SK-N-MC (cell line): ENCODE data around the gene DUSP14.

ENCODE experiments used
- DNase-seq: peaks from one replicate; pipeline ENCODE4 v3.0.0-alpha.2; 2011; ENCODE audit warnings: low read depth, low spot score
- H3K27ac ChIP-seq: fragments of 200-600 bp; sonication (generic); 2 replicates; pipeline ENCODE4 v1.5.1; 2016; ENCODE audit warnings: mixed run types
- H3K36me3 ChIP-seq: fragments of 200-600 bp; sonication (generic); 2 replicates; pipeline ENCODE4 v1.6.1; 2017; ENCODE audit warnings: antibody characterized with exemption, low read length, mixed read lengths; ENCODE audit not compliant: insufficient read depth
- H3K4me3 ChIP-seq: fragments of 200-600 bp; sonication (generic); 2 replicates; pipeline ENCODE4 v1.5.1; 2016
- H3K9ac ChIP-seq: fragments of 200-600 bp; sonication (generic); 2 replicates; pipeline ENCODE4 v1.8.0; 2017; ENCODE audit warnings: mixed run types, mixed read lengths; ENCODE audit not compliant: insufficient read length
- H3K9me3 ChIP-seq: fragments of 200-600 bp; sonication (generic); 2 replicates; pipeline ENCODE4 v1.6.1; 2017; ENCODE audit warnings: low read depth, mild to moderate bottlenecking, antibody characterized with exemption, low read length, moderate library complexity, mixed read lengths
- EZH2 ChIP-seq: fragments of 200-600 bp; sonication (generic); IDR thresholded peaks from one replicate; pipeline ENCODE4 v1.6.1; 2017; ENCODE audit warnings: antibody characterized with exemption
- FOXP2 ChIP-seq: optimal IDR thresholded peaks from 2 replicates; pipeline ENCODE3; 2011; ENCODE audit warnings: mild to moderate bottlenecking, moderate library complexity; ENCODE audit not compliant: insufficient read depth; ENCODE audit errors: extremely low read length, control extremely low read depth
- POLR2AphosphoS5 ChIP-seq: IDR thresholded peaks from 2 replicates; pipeline ENCODE4 v1.6.1; 2012; ENCODE audit warnings: mild to moderate bottlenecking, low read depth, low read length, borderline replicate concordance

Gene DUSP14

GRCh38 chr17:37527249-37527851 is 37.7 kb downstream of the DUSP14 start:
- no peak for TF ChIP-seq EZH2
- no peak for TF ChIP-seq FOXP2
- no peak overlapping the region for H3K4me3 ChIP-seq
- H3K9me3 ChIP-seq: no peaks in the 10 kb centered on the region
- peaks cover 32% of the 10 kb centered on the region for H3K36me3 ChIP-seq
- no peak overlapping the region for H3K9ac ChIP-seq
- no peak overlapping the region for H3K27ac ChIP-seq
- no peak for DNase-seq

DNA sequence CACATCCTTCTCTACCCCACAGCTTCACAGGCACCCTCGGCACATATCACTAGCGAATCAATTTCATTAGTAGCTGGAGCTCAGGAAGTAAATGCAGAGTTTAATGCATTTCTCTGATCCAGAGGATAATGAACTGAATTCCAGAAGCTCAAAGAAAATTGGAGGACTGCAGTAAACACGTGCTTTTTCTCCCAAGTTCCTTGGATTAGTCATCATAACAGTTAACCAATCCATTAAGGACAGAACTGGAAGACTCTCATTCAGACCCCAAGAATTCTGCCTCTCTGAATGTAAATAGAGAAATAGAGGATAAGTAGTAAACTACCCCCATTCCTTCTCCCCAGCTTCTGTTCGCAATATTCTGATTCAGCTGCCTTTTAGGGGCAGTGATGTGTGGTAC is 40.7 kb downstream of the DUSP14 start:
- Histone ChIP-seq H3K4me3 (no peak overlapping the region), H3K9me3 (no peaks in the 10 kb centered on the region), H3K27ac (no peak overlapping the region), H3K9ac (no peak overlapping the region), H3K36me3 (peaks cover 27% of the 10 kb centered on the region; the same call in 1 of the 2 replicates)
- DNase-seq: no peak
- TF ChIP-seq POLR2AphosphoS5 (no peak), FOXP2 (no peak), EZH2 (no peak)

DNA sequence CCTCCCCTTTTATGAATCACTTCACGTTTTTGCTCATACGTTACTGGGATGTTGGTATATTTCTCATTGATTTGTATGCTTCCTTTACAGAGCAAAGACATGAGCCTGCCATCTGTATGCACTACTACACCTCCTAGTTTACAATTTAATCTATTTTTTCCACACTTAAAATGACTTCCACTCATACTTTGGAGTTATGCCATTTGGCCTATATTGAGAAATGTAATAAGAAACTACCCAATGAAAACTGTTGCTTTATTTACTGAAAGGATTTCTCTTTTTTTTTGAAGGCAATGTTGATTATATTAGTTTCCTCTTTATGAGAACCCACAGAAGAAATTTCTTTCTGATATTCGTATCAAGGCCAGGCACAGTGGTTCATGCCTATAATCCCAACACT is 43.1 kb downstream of the DUSP14 start:
- no peak overlapping the region for H3K4me3 ChIP-seq
- no peak overlapping the region for H3K9ac ChIP-seq
- DNase-seq: no peak
- TF ChIP-seq POLR2AphosphoS5: no peak
- TF ChIP-seq FOXP2: no peak
- no peak for TF ChIP-seq EZH2
- no peaks in the 10 kb centered on the region for H3K9me3 ChIP-seq
- no peak overlapping the region for H3K27ac ChIP-seq
- H3K36me3 ChIP-seq: peaks cover 41% of the 10 kb centered on the region

DNA sequence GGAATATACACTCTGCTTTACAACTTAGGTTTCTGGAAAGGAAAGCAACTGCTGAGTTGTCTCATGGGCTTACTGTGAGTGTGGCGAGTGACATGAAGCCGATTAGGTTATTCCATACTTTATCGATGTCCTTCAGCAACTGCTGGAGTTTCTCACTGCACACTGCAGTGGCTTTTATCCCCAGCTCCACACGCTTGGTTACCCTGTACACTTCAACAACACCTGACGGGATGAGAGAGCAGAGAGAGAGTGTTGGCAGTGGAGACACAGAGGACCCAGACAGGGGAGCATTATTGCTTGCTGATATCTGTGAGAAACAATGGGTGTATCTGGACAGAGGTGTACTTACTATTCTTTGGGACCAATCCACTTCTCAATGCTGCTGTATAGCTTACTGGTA is 46.2 kb downstream of the DUSP14 start:
- Histone ChIP-seq H3K9ac (no peak overlapping the region), H3K36me3 (peaks cover 52% of the 10 kb centered on the region), H3K9me3 (no peaks in the 10 kb centered on the region), H3K27ac (no peak overlapping the region), H3K4me3 (no peak overlapping the region)
- DNase-seq: no peak
- TF ChIP-seq FOXP2 (no peak), POLR2AphosphoS5 (no peak), EZH2 (no peak)

- Histone ChIP-seq H3K27ac (no peak overlapping the region), H3K9me3 (no peaks in the 10 kb centered on the region), H3K4me3 (no peak overlapping the region), H3K36me3 (peaks cover 75% of the 10 kb centered on the region), H3K9ac (no peak overlapping the region)
- no peak for DNase-seq
- TF ChIP-seq EZH2: no peak
- TF ChIP-seq FOXP2: no peak
- TF ChIP-seq POLR2AphosphoS5: no peak
Observed at GRCh38 chr17:37538981-37539659, 49.4 kb downstream of the DUSP14 start.

GRCh38 chr17:37541880-37542660 is 52.4 kb downstream of the DUSP14 start:
- H3K27ac ChIP-seq: no peak overlapping the region
- no peak for DNase-seq
- TF ChIP-seq FOXP2 (no peak), POLR2AphosphoS5 (no peak), EZH2 (no peak)
- H3K9me3 ChIP-seq: no peaks in the 10 kb centered on the region
- H3K36me3 ChIP-seq: peaks cover 58% of the 10 kb centered on the region
- no peak overlapping the region for H3K9ac ChIP-seq
- H3K4me3 ChIP-seq: no peak overlapping the region

- no peak for DNase-seq
- peaks cover 52% of the 10 kb centered on the region for H3K36me3 ChIP-seq
- H3K4me3 ChIP-seq: no peak overlapping the region; the same call in 1 of the 2 replicates
- peak overlapping the region; percentile 83 for H3K27ac ChIP-seq
- no peaks in the 10 kb centered on the region for H3K9me3 ChIP-seq
- no peak for TF ChIP-seq EZH2
- no peak overlapping the region for H3K9ac ChIP-seq
Observed at GRCh38 chr17:37543637-37544052, 54.0 kb downstream of the DUSP14 start.

GRCh38 chr17:37545486-37545885 is 55.8 kb downstream of the DUSP14 start:
- peak overlapping the region; percentile 74 for H3K27ac ChIP-seq
- no peak for DNase-seq
- H3K9ac ChIP-seq: peak overlapping the region; percentile 22
- TF ChIP-seq EZH2: no peak
- TF ChIP-seq POLR2AphosphoS5: no peak
- no peak for TF ChIP-seq FOXP2
- H3K36me3 ChIP-seq: peaks cover 33% of the 10 kb centered on the region
- H3K4me3 ChIP-seq: peak overlapping the region; percentile 39; the same call in 1 of the 2 replicates
- H3K9me3 ChIP-seq: no peaks in the 10 kb centered on the region
